Right atrium auricular region (tissue), 2 donors: ENCODE data around the gene PGP. TPM values are rescaled to one million over a fixed set of nuclear protein-coding genes. Genes with fewer than 3 reads are reported as not detected.

Experiments
- DNase-seq: peaks from one replicate; pipeline ENCODE4 v3.0.0-alpha.2; 2019; ENCODE audit warnings: low spot score
- H3K27ac ChIP-seq, 2 donors: fragments of 200-600 bp; sonication (generic); 1 replicate in 1 of 2; 2 replicates in 1 of 2; pipeline ENCODE4 v1.5.1; 2016 to 2019
- H3K27me3 ChIP-seq, 2 donors: fragments of 200-600 bp; sonication (generic); one replicate each; pipeline versions ENCODE4 v1.5.1 to v1.6.0; 2017 to 2019
- H3K36me3 ChIP-seq: fragments of 200-600 bp; sonication (generic); one replicate; pipeline ENCODE4 v1.5.1; 2016
- H3K4me1 ChIP-seq, 2 donors: fragments of 200-600 bp; sonication (generic); one replicate each; pipeline versions ENCODE4 v1.5.1 to v1.6.0; 2017 to 2019
- H3K4me3 ChIP-seq, 2 donors: fragments of 200-600 bp; sonication (generic); 1 replicate in 1 of 2; 2 replicates in 1 of 2; pipeline ENCODE4 v1.5.1; 2017 to 2019; ENCODE audit warnings: mild to moderate bottlenecking in 1 of 2, moderate library complexity in 1 of 2
- H3K9me3 ChIP-seq, 2 donors: fragments of 200-600 bp; sonication (generic); one replicate each; pipeline ENCODE4 v1.5.1; 2019
- total RNA-seq, 2 donors: library from RNA; depleted of rRNA; stranded (reverse); fragments of >200 nt; gene quantifications; one replicate each; pipeline ENCODE4 v1.1.0, GENCODE V29; 2016
- TF ChIP-seq, protein P1 (sequence below), 2 donors: fragments of 200-600 bp; sonication (generic); IDR thresholded peaks; one replicate each; pipeline ENCODE4 v1.5.1; 2019; ENCODE audit warnings: antibody characterized with exemption in 2 of 2

The PGP gene
- total RNA-seq, 2 donors from 2014 or later: 15.5 to 17.7 TPM

DNA sequence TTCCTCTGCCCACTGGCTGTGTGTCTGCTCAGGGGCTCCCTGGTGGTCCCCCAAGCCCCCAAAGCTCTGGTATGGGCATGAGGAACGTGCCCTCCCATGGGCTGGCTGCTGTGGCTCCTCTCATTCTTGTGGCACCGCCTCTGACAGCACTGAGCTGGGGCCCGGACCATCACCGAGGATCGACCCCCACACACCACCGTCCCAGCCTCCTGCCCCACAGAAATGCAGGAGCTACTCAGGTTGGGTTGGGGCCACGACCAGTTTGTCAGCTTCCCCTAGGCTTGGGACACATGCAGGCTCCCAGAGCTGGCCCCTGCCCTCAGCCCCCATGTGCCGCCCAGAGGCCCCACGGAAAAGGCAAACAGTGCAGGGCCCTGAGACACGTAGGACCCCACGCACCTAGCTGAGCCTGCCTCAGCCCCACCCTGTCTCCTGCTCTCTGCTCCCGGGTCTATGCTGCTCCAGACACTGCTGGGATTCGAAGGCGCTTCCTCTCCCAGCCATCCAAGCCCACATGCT, 15.0 kb downstream of the PGP start:
- peaks cover 0 to 13% of the 10 kb centered on the region in 2 donors for H3K4me1 ChIP-seq
- no peaks in the 10 kb centered on the region for H3K36me3 ChIP-seq
- H3K4me3 ChIP-seq: no peak overlapping the region
- H3K9me3 ChIP-seq: no peaks in the 10 kb centered on the region
- DNase-seq: no peak
- H3K27me3 ChIP-seq: peaks cover 0 to 6% of the 10 kb centered on the region in 2 donors
- no peak overlapping the region for H3K27ac ChIP-seq
- TF ChIP-seq, protein P1, sequence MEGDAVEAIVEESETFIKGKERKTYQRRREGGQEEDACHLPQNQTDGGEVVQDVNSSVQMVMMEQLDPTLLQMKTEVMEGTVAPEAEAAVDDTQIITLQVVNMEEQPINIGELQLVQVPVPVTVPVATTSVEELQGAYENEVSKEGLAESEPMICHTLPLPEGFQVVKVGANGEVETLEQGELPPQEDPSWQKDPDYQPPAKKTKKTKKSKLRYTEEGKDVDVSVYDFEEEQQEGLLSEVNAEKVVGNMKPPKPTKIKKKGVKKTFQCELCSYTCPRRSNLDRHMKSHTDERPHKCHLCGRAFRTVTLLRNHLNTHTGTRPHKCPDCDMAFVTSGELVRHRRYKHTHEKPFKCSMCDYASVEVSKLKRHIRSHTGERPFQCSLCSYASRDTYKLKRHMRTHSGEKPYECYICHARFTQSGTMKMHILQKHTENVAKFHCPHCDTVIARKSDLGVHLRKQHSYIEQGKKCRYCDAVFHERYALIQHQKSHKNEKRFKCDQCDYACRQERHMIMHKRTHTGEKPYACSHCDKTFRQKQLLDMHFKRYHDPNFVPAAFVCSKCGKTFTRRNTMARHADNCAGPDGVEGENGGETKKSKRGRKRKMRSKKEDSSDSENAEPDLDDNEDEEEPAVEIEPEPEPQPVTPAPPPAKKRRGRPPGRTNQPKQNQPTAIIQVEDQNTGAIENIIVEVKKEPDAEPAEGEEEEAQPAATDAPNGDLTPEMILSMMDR (IDR thresholded peaks at IDR 0.05): no peak

- Histone ChIP-seq H3K27ac (no peak overlapping the region), H3K4me1 (peaks cover 0 to 11% of the 10 kb centered on the region in 2 donors), H3K27me3 (peaks cover 0 to 6% of the 10 kb centered on the region in 2 donors), H3K9me3 (no peaks in the 10 kb centered on the region), H3K4me3 (no peak overlapping the region), H3K36me3 (no peaks in the 10 kb centered on the region)
- DNase-seq: no peak
- TF ChIP-seq, protein P1 (IDR thresholded peaks at IDR 0.05): no peak
Measured at GRCh38 chr16:2199095-2199494, 15.5 kb downstream of the PGP start.

- Histone ChIP-seq H3K27me3 (peaks cover 0 to 6% of the 10 kb centered on the region in 2 donors), H3K36me3 (no peaks in the 10 kb centered on the region), H3K4me3 (no peak overlapping the region), H3K4me1 (peaks cover 0 to 11% of the 10 kb centered on the region in 2 donors), H3K9me3 (no peaks in the 10 kb centered on the region), H3K27ac (no peak overlapping the region)
- no peak for DNase-seq
- TF ChIP-seq, protein P1 (IDR thresholded peaks at IDR 0.05): no peak
Measured at GRCh38 chr16:2198283-2198682, 16.4 kb downstream of the PGP start.

GRCh38 chr16:2197765-2198164, 16.9 kb downstream of the PGP start:
- DNase-seq: no peak
- H3K36me3 ChIP-seq: no peaks in the 10 kb centered on the region
- H3K27me3 ChIP-seq: peaks cover 0 to 6% of the 10 kb centered on the region in 2 donors
- H3K4me1 ChIP-seq: peaks cover 0 to 11% of the 10 kb centered on the region in 2 donors
- H3K9me3 ChIP-seq: no peaks in the 10 kb centered on the region
- no peak overlapping the region for H3K4me3 ChIP-seq
- no peak overlapping the region for H3K27ac ChIP-seq
- TF ChIP-seq, protein P1 (IDR thresholded peaks at IDR 0.05): no peak

DNA sequence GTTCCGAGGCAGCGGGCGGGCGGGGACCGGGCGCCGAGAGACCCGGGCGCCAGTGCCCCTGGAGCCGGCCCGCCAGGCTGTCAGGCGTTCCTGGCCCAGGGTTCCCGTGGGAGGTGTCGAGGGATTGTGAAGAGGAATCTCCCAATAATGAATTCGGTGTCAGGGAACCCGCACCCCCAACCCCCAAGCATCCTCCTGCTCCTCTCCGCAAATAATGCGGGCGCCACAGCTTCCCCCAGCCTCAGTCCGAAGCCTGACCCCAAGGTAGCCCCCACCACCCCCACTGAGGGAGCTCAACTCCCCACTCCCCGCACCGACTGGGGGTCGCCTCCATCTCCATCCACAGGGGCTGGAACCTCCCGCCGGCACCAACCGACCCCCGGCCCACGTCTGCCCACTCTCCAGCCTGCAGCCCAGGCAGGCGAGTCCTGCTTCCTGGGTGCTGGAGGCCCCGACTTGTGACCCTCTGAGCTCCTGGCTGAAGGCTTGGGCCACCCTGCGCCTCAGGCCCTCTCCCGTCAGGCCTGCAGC, 17.6 kb downstream of the PGP start:
- Histone ChIP-seq H3K27me3 (peaks cover 0 to 6% of the 10 kb centered on the region in 2 donors), H3K9me3 (no peaks in the 10 kb centered on the region), H3K27ac (no peak overlapping the region), H3K4me3 (peak overlapping the region in 1 of 2 donors; percentile 42), H3K4me1 (peaks cover 0 to 11% of the 10 kb centered on the region in 2 donors), H3K36me3 (no peaks in the 10 kb centered on the region)
- DNase-seq: no peak
- TF ChIP-seq, protein P1 (IDR thresholded peaks at IDR 0.05): no peak
